ENCODE results near the gene TRIM24.

GRCh38 chr7:138565451-138566114, 105.5 kb downstream of the TRIM24 start:
- no peak for TF ChIP-seq CTCF (IDR thresholded peaks at IDR 0.05)
- no peak for TF ChIP-seq POLR2A (IDR thresholded peaks at IDR 0.05)
- no peak for TF ChIP-seq POLR2AphosphoS5 (IDR thresholded peaks at IDR 0.05)

Data from gastroesophageal sphincter (tissue), 3 donors.